ENCODE results near the gene RFX7.

RFX7 gene

GRCh38 chr15:56042498-56042897 lies 201.2 kb downstream of the RFX7 start:
- DNase-seq = no peak

DNA sequence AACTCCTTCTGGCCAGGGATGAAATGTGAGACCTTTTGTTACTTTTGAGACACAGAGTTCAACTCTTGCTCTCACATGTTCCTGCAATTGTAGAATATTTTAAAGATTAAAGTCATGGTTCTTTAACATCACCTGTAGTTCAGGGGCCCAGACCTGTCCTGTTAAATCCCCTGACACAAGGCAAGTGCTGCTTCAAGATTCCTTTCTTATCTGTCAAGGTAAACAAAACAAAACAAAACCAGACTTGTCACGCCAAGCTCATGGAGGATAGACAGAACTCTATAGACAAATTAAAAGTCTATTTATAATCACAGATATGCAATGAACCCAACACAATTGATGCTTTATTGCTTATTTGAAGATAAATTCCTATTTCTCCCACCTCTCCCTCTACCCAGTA lies 201.6 kb downstream of the RFX7 start:
- no peak for DNase-seq

GRCh38 chr15:56040081-56041035 lies 203.3 kb downstream of the RFX7 start:
- DNase-seq = peak; percentile 94

GRCh38 chr15:56038707-56039106 lies 205.0 kb downstream of the RFX7 start:
- DNase-seq = no peak

DNA sequence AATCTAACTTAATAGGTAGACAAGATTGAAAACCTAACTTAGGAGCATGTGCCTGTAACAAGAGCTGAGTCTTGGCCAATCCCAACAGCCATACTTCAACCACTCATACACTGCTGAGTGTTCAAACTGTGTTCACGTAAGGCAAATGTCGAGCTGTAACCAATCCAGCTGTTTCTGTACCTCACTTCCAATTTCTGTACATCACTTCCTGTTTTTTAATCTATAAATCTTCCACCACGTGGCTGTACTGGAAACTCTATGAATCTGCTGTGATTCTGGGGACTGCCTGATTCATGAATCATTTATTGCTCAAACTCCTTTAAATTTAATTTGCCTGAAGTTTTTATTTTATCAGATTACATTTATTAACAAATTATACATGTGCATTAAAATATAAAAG lies 205.7 kb downstream of the RFX7 start:
- peak; percentile 75 for DNase-seq
